GM18505 (cell line): ENCODE results near the gene VAV2.
A peak's percentile ranks its signal among the peaks of the same experiment; 100 is the strongest.

ENCODE experiments used
- ATAC-seq: cut with Tn5 transposase; IDR thresholded peaks from one replicate; pipeline ENCODE4 v1.9.1; 2021; ENCODE audit not compliant: unreplicated experiment
- POLR2A ChIP-seq: IDR thresholded peaks from 4 replicates; pipeline ENCODE4 v1.6.1; 2011; ENCODE audit warnings: borderline replicate concordance; ENCODE audit not compliant: insufficient read depth, insufficient read length; ENCODE audit errors: extremely low read depth

Gene VAV2

DNA sequence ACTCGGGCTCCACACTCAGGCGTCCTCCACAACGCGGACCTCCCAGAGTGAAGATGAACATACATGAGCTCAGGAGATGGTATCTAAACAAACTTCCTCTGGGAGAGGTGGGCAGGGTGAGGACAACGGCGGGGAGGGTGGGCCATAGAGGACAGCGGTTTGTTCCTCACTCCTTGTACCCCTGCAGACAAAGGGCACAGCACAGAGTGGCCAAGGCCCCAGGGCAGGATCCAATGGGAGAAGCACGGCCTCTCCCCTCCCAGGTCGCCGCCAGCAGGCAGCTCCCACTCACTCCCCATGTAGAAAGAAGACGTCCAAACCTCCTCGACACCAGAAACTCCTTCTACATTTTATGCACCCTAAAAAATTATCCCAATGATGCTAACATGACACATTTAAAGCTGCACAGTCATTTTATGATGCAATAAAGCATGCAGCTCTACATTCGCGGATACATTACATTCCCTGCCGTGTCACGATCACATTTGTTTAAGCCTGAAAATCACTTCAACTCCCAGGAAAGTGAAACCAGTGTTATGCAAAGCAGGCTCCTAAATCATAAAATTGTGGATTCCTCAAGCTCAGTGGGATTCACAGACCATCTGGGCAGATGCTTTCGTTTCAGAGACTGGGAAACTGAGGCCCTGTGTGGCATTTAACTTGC lies 166.4 kb downstream of the VAV2 start:
- no peak for TF ChIP-seq POLR2A
- ATAC-seq: no peak

DNA sequence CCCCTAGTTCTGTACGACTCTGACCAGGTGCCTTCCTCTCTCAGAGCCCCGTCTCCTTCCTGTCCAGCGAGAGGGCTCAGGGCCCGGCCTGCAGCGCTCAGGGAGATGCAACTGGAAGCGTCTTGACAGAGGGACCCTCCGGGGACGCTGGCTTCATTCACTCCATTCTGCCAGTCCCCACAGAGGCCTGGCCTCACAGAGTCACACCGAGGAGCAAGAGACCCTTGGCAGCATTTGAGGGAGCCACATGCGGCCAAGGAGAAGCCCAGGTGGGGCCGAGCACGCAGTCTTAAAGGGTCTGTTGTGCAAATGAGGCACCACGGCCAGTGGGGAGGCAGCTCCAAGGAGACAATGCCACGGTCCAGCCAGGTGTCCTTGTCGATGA lies 167.3 kb downstream of the VAV2 start:
- ATAC-seq: no peak
- no peak for TF ChIP-seq POLR2A

DNA sequence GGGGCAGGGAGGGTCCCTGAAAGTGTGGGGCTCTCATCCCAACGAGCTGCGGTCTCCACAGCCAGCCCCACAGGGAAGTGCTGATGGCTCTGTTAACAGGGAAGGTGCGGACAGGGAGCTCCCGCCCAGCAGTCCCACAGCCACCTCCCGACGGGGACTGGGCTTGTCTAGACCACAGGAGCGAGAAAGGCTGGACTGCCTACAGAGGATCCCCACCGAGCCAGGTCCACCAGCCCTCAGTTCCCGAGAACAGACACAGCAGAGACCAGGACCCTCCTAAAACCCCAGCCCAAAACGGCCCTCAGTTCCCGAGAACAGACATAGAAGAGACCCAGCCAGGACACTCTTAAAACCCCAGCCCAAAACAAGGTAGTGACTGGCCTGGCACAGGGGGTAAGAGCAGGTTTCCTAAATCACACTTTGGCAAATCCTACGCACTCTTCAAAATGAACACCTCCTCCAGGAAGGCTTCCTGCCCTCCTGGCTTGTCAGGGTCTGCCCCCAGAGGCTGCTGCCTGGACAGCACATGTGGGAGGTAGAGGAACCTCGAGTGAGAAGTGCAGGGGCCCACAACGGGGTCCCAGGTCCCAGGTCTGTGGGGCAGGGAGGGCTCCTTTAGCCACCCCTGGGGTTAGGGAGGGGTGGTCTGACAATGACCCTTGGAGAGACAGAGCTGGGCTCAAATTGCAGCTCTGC lies 167.9 kb downstream of the VAV2 start:
- TF ChIP-seq POLR2A: no peak
- no peak for ATAC-seq

GRCh38 chr9:133823189-133824105 lies 168.7 kb downstream of the VAV2 start:
- no peak for TF ChIP-seq POLR2A
- no peak for ATAC-seq

DNA sequence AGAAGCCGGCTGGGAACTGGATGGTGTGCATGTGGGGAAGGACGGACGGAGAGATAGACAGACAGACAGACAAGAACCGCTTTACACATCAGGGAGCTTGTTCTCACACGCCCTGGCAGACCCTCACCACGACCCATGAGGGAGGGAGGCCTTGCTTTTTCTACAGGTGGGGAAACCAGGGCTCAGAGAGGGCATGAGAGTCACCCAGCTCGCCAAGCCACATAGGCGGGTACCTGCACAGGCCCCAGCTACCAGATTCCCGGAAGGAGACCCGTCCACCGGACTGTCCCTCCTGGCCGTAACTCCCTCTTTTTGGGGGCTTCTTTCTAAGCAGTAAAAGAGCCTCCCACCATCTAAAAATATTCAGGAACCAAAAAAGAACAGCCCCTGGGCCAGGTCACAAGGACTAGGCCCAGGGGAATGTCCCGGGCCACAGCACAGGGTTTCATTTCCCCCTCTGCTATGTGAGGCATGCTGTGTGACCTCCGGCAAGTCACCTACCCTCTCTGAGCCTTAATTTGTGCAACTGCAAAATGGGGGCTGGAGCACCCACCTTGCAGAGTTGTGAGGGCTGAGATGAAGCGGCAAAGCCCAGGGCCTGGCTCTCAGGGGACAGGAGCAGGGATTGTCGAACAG lies 169.6 kb downstream of the VAV2 start:
- TF ChIP-seq POLR2A: peak; percentile 46
- ATAC-seq: no peak

- no peak for TF ChIP-seq POLR2A
- ATAC-seq: no peak
These were observed 170.3 kb downstream of the VAV2 start for GRCh38 chr9:133821601-133822429.

- no peak for TF ChIP-seq POLR2A
- no peak for ATAC-seq
These were observed 172.2 kb downstream of the VAV2 start for GRCh38 chr9:133819923-133820322.

DNA sequence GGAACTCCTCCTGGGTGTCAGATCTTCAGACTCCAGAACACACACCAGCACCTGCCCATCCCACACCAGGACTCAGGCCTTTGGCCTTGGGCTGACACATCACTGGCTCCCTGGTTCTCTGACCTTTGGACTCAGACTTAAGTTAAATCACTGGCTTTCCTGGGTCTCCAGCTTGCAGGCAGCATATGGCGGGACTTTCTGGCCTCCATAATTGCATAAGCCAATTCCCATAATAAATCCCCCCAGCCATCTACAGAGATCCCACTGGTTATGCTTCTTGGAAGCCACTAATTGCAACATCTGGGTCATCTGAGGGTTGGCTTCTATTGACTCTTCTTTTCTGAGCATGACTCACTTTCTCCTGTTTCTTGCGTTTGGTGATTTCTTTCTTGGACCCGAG lies 173.7 kb downstream of the VAV2 start:
- TF ChIP-seq POLR2A: no peak

GRCh38 chr9:133815781-133816180 lies 176.3 kb downstream of the VAV2 start:
- no peak for TF ChIP-seq POLR2A
- no peak for ATAC-seq

More for the DNA sequence above, 173.7 kb downstream of the VAV2 start:
- no peak for ATAC-seq

GRCh38 chr9:133814586-133815208 lies 177.4 kb downstream of the VAV2 start:
- ATAC-seq: no peak

GRCh38 chr9:133813749-133814585 lies 178.2 kb downstream of the VAV2 start:
- no peak for TF ChIP-seq POLR2A
- no peak for ATAC-seq

More at GRCh38 chr9:133814586-133815208, 177.4 kb downstream of the VAV2 start:
- no peak for TF ChIP-seq POLR2A

DNA sequence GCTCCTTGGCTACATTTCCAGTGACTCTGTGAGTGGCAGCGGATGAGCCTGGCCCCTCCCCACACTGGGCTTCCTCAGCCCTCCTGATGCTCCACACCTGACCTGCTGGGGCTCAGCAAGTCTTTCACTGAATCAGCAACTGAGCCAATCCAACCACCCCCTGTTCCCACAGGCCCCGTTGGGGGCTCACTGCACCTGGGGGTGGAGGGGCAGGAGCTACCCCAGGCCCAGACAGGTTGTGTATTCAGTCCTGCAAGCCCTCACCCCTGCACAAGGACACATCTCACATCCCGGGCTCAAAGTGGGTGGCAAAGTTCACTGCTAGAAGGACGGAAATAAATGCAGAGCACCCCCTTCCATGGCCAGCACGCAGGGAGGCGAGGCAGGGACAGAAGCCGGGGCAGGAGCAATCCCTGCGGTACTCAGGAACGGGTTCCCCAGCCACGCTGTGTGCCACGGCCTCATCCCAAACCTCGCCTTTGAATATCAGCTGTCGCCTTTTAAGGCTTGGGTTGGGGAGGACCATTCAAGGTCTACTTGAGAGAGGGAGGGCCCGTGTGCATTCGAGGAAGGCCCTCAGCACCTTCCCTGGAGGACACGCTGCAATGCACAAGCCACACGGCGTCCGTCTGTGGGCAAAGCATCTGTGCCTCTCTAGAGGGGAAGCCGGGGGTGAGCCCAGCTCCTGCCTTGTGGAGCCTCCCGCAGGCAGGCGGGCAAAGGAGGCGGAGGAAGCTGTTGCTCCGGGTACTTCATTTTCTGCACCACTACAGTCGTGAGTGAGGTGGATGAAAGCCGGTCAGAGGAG lies 179.0 kb downstream of the VAV2 start:
- TF ChIP-seq POLR2A: no peak
- ATAC-seq: no peak
